ENCODE data around the gene EIF4G3.

EIF4G3 gene

GRCh38 chr1:21067551-21068227 is 109.0 kb downstream of the EIF4G3 start:
- Histone ChIP-seq H3K79me2 (ENCODE audit: control insufficient read depth, low read length) (no peaks in the 10 kb centered on the region), H3K4me2 (ENCODE audit: low read length) (no peak overlapping the region), H3K27me3 (ENCODE audit: control insufficient read depth, low read length) (no peaks in the 10 kb centered on the region), H3K27ac (ENCODE audit: low read depth, low read length) (no peak overlapping the region), H3K4me3 (ENCODE audit: low read length) (no peak overlapping the region), H3K4me1 (ENCODE audit: control insufficient read depth, low read length) (peaks cover 13% of the 10 kb centered on the region), H3K36me3 (ENCODE audit: control insufficient read depth, low read length) (peaks cover 2% of the 10 kb centered on the region; the same call in 1 of the 2 replicates), H3K9me2 (replicated peaks; ENCODE audit: control insufficient read depth, low read length) (no peaks in the 10 kb centered on the region), H3K9me3 (ENCODE audit: control insufficient read depth, insufficient read depth, low read length) (no peaks in the 10 kb centered on the region), H4K20me1 (ENCODE audit: control insufficient read depth, insufficient read depth, low read depth, low read length) (no peaks in the 10 kb centered on the region), H3F3A (ENCODE audit: control insufficient read depth, insufficient read depth) (no peaks in the 10 kb centered on the region)
- TF ChIP-seq EZH2phosphoT487 (IDR thresholded peaks at IDR 0.05; ENCODE audit: borderline replicate concordance, low read length) (no peak), CTCF (IDR thresholded peaks at IDR 0.05; ENCODE audit: low read depth, low read length, poor library complexity, severe bottlenecking) (no peak)

DNA sequence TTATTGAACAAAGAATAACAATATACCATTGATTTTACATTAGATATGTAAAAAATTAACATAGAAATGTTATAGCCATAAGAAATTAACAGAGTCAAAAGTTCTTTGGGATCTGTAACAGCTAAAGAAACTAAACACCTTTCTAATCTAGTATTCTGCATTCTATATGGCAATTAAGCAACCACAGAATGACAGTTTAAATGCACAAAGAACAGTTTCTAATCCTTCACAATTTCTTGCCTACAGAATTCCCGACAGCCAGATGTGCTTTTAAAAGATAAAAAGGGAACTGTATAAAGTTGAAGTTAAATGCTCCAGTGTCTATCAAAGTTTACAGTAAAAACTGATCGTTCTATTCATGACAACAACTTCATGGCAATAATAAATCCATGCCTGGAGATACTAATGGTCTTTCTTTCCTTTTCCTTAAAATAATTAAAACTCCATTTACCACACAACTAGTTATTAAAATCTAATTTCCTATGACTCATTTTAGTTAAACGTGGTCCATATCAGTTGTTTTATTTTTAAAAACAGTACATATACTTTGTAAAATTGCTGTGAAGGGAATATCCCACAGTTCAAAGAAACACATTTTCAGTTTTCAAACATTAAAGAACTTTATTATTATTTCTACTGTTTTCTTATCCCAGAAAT is 110.2 kb downstream of the EIF4G3 start:
- H4K20me1 ChIP-seq (ENCODE audit: control insufficient read depth, insufficient read depth, low read depth, low read length), result no peaks in the 10 kb centered on the region
- no peak overlapping the region for H3K27ac ChIP-seq (ENCODE audit: low read depth, low read length)
- no peak overlapping the region for H3K4me2 ChIP-seq (ENCODE audit: low read length)
- no peaks in the 10 kb centered on the region for H3K36me3 ChIP-seq (ENCODE audit: control insufficient read depth, low read length)
- H3K9me3 ChIP-seq (ENCODE audit: control insufficient read depth, insufficient read depth, low read length), result no peaks in the 10 kb centered on the region
- no peaks in the 10 kb centered on the region for H3K79me2 ChIP-seq (ENCODE audit: control insufficient read depth, low read length)
- H3K4me3 ChIP-seq (ENCODE audit: low read length), result no peak overlapping the region
- no peak for TF ChIP-seq CTCF (IDR thresholded peaks at IDR 0.05; ENCODE audit: low read depth, low read length, poor library complexity, severe bottlenecking)
- TF ChIP-seq EZH2phosphoT487 (IDR thresholded peaks at IDR 0.05; ENCODE audit: borderline replicate concordance, low read length), result no peak
- H3K27me3 ChIP-seq (ENCODE audit: control insufficient read depth, low read length), result no peaks in the 10 kb centered on the region
- H3K4me1 ChIP-seq (ENCODE audit: control insufficient read depth, low read length), result peaks cover 8% of the 10 kb centered on the region
- no peaks in the 10 kb centered on the region for H3F3A ChIP-seq (ENCODE audit: control insufficient read depth, insufficient read depth)
- no peaks in the 10 kb centered on the region for H3K9me2 ChIP-seq (replicated peaks; ENCODE audit: control insufficient read depth, low read length)

GRCh38 chr1:21065851-21066250 is 110.8 kb downstream of the EIF4G3 start:
- Histone ChIP-seq H3K4me2 (ENCODE audit: low read length) (no peak overlapping the region), H3K4me1 (ENCODE audit: control insufficient read depth, low read length) (peaks cover 2% of the 10 kb centered on the region), H3K27me3 (ENCODE audit: control insufficient read depth, low read length) (no peaks in the 10 kb centered on the region), H3K27ac (ENCODE audit: low read depth, low read length) (no peak overlapping the region), H3K9me3 (ENCODE audit: control insufficient read depth, insufficient read depth, low read length) (no peaks in the 10 kb centered on the region), H3K9me2 (replicated peaks; ENCODE audit: control insufficient read depth, low read length) (no peaks in the 10 kb centered on the region), H3K79me2 (ENCODE audit: control insufficient read depth, low read length) (no peaks in the 10 kb centered on the region), H3F3A (ENCODE audit: control insufficient read depth, insufficient read depth) (no peaks in the 10 kb centered on the region), H3K36me3 (ENCODE audit: control insufficient read depth, low read length) (no peaks in the 10 kb centered on the region), H4K20me1 (ENCODE audit: control insufficient read depth, insufficient read depth, low read depth, low read length) (no peaks in the 10 kb centered on the region), H3K4me3 (ENCODE audit: low read length) (no peak overlapping the region)
- no peak for TF ChIP-seq EZH2phosphoT487 (IDR thresholded peaks at IDR 0.05; ENCODE audit: borderline replicate concordance, low read length)
- no peak for TF ChIP-seq CTCF (IDR thresholded peaks at IDR 0.05; ENCODE audit: low read depth, low read length, poor library complexity, severe bottlenecking)
